Measurements from ENCODE around the gene LILRA6.
"Not testable (repeated sequence)": the region's sequence is repeated elsewhere in the genome, so short reads cannot be mapped to it uniquely, and the experiment has no call there.

LILRA6 gene

GRCh38 chr19:54247106-54247930 lies 4.7 kb upstream of the LILRA6 start:
- Histone ChIP-seq H3K4me3 (ENCODE audit: low read length) (no peak overlapping the region), H3K4me1 (ENCODE audit: control insufficient read depth, low read depth, low read length) (no peaks in the 10 kb centered on the region), H2BK120ac (ENCODE audit: low read depth, low read length) (no peak overlapping the region), H4K5ac (ENCODE audit: low read length) (no peak overlapping the region), H3K36me3 (ENCODE audit: control insufficient read depth, insufficient read depth, low read length) (no peaks in the 10 kb centered on the region), H3K27me3 (ENCODE audit: insufficient read depth, low read length, poor library complexity) (no peaks in the 10 kb centered on the region), H3K23ac (ENCODE audit: low read length) (no peak overlapping the region), H3K4me2 (ENCODE audit: low read length) (no peak overlapping the region), H3K18ac (ENCODE audit: low read length) (no peak overlapping the region), H3K4ac (ENCODE audit: low read depth, low read length) (no peak overlapping the region), H2BK5ac (ENCODE audit: low read length) (no peak overlapping the region), H3K9ac (ENCODE audit: low read length) (no peak overlapping the region), H3K79me2 (ENCODE audit: control insufficient read depth, insufficient read depth, low read length) (no peaks in the 10 kb centered on the region), H4K8ac (ENCODE audit: low read depth, low read length) (no peak overlapping the region), H2BK15ac (replicated peaks; ENCODE audit: low read depth) (no peak overlapping the region), H3K27ac (ENCODE audit: low read depth, low read length) (no peak overlapping the region), H3K79me1 (ENCODE audit: low read length) (no peaks in the 10 kb centered on the region), H2AK5ac (ENCODE audit: low read length) (no peak overlapping the region), H3K56ac (ENCODE audit: low read length) (no peak overlapping the region)
- DNase-seq: no peak
- no CpG with 5 or more reads among the region's 20 CpGs for WGBS (ENCODE audit: extremely low coverage, insufficient coverage, low lambda C conversion rate)

GRCh38 chr19:54245936-54246335 lies 3.3 kb upstream of the LILRA6 start:
- H3K4ac ChIP-seq (ENCODE audit: low read depth, low read length): no peak overlapping the region
- WGBS (ENCODE audit: extremely low coverage, insufficient coverage, low lambda C conversion rate): no CpG with 5 or more reads among the region's 3 CpGs

GRCh38 chr19:54243809-54244208 lies 1.2 kb upstream of the LILRA6 start:
- WGBS (ENCODE audit: extremely low coverage, insufficient coverage, low lambda C conversion rate): no CpG with 5 or more reads among the region's 8 CpGs
- H3K4me2 ChIP-seq (ENCODE audit: low read length); H3K27ac ChIP-seq (ENCODE audit: low read depth, low read length); DNase-seq; H3K27me3 ChIP-seq (ENCODE audit: insufficient read depth, low read length, poor library complexity); H3K4me1 ChIP-seq (ENCODE audit: control insufficient read depth, low read depth, low read length); H3K23ac ChIP-seq (ENCODE audit: low read length); H2BK5ac ChIP-seq (ENCODE audit: low read length); H3K56ac ChIP-seq (ENCODE audit: low read length); H4K8ac ChIP-seq (ENCODE audit: low read depth, low read length); H4K5ac ChIP-seq (ENCODE audit: low read length); H3K9ac ChIP-seq (ENCODE audit: low read length); H3K18ac ChIP-seq (ENCODE audit: low read length); H2AK5ac ChIP-seq (ENCODE audit: low read length); H3K4me3 ChIP-seq (ENCODE audit: low read length); H2BK120ac ChIP-seq (ENCODE audit: low read depth, low read length); H3K79me1 ChIP-seq (ENCODE audit: low read length); H3K36me3 ChIP-seq (ENCODE audit: control insufficient read depth, insufficient read depth, low read length); H3K4ac ChIP-seq (ENCODE audit: low read depth, low read length); H3K79me2 ChIP-seq (ENCODE audit: control insufficient read depth, insufficient read depth, low read length); H2BK15ac ChIP-seq (replicated peaks; ENCODE audit: low read depth): not testable (repeated sequence)

More at GRCh38 chr19:54245936-54246335, 3.3 kb upstream of the LILRA6 start:
- no peak overlapping the region for H3K4me3 ChIP-seq (ENCODE audit: low read length)
- DNase-seq: no peak
- no peak overlapping the region for H3K18ac ChIP-seq (ENCODE audit: low read length)
- H3K4me1 ChIP-seq (ENCODE audit: control insufficient read depth, low read depth, low read length): no peaks in the 10 kb centered on the region
- no peak overlapping the region for H4K5ac ChIP-seq (ENCODE audit: low read length)
- no peak overlapping the region for H2AK5ac ChIP-seq (ENCODE audit: low read length)
- no peak overlapping the region for H3K56ac ChIP-seq (ENCODE audit: low read length)
- no peak overlapping the region for H3K4me2 ChIP-seq (ENCODE audit: low read length)
- no peak overlapping the region for H2BK5ac ChIP-seq (ENCODE audit: low read length)
- no peak overlapping the region for H3K27ac ChIP-seq (ENCODE audit: low read depth, low read length)
- H3K79me1 ChIP-seq (ENCODE audit: low read length): no peaks in the 10 kb centered on the region
- no peak overlapping the region for H3K9ac ChIP-seq (ENCODE audit: low read length)
- H3K36me3 ChIP-seq (ENCODE audit: control insufficient read depth, insufficient read depth, low read length): no peaks in the 10 kb centered on the region
- no peak overlapping the region for H2BK15ac ChIP-seq (replicated peaks; ENCODE audit: low read depth)
- H3K23ac ChIP-seq (ENCODE audit: low read length): no peak overlapping the region
- no peaks in the 10 kb centered on the region for H3K27me3 ChIP-seq (ENCODE audit: insufficient read depth, low read length, poor library complexity)
- no peak overlapping the region for H2BK120ac ChIP-seq (ENCODE audit: low read depth, low read length)
- H4K8ac ChIP-seq (ENCODE audit: low read depth, low read length): no peak overlapping the region
- H3K79me2 ChIP-seq (ENCODE audit: control insufficient read depth, insufficient read depth, low read length): no peaks in the 10 kb centered on the region

- WGBS (ENCODE audit: extremely low coverage, insufficient coverage, low lambda C conversion rate): no CpG with 5 or more reads among the region's 4 CpGs
- H3K23ac ChIP-seq (ENCODE audit: low read length); H2BK5ac ChIP-seq (ENCODE audit: low read length); H3K27me3 ChIP-seq (ENCODE audit: insufficient read depth, low read length, poor library complexity); H3K4me3 ChIP-seq (ENCODE audit: low read length); H3K27ac ChIP-seq (ENCODE audit: low read depth, low read length); H3K9ac ChIP-seq (ENCODE audit: low read length); DNase-seq; H3K4me2 ChIP-seq (ENCODE audit: low read length); H3K79me1 ChIP-seq (ENCODE audit: low read length); H4K5ac ChIP-seq (ENCODE audit: low read length); H3K36me3 ChIP-seq (ENCODE audit: control insufficient read depth, insufficient read depth, low read length); H2BK15ac ChIP-seq (replicated peaks; ENCODE audit: low read depth); H3K56ac ChIP-seq (ENCODE audit: low read length); H3K79me2 ChIP-seq (ENCODE audit: control insufficient read depth, insufficient read depth, low read length); H2BK120ac ChIP-seq (ENCODE audit: low read depth, low read length); H3K18ac ChIP-seq (ENCODE audit: low read length); H3K4ac ChIP-seq (ENCODE audit: low read depth, low read length); H3K4me1 ChIP-seq (ENCODE audit: control insufficient read depth, low read depth, low read length); H2AK5ac ChIP-seq (ENCODE audit: low read length); H4K8ac ChIP-seq (ENCODE audit: low read depth, low read length): not testable (repeated sequence)
Observed at GRCh38 chr19:54242234-54242633, 356 bp downstream of the LILRA6 start.

GRCh38 chr19:54240372-54241336 lies 1.9 kb downstream of the LILRA6 start:
- H3K23ac ChIP-seq (ENCODE audit: low read length); H3K36me3 ChIP-seq (ENCODE audit: control insufficient read depth, insufficient read depth, low read length); H4K8ac ChIP-seq (ENCODE audit: low read depth, low read length); H3K79me1 ChIP-seq (ENCODE audit: low read length); H3K4me1 ChIP-seq (ENCODE audit: control insufficient read depth, low read depth, low read length); H3K4ac ChIP-seq (ENCODE audit: low read depth, low read length); H2BK5ac ChIP-seq (ENCODE audit: low read length); H3K27me3 ChIP-seq (ENCODE audit: insufficient read depth, low read length, poor library complexity); DNase-seq; H3K27ac ChIP-seq (ENCODE audit: low read depth, low read length); H2AK5ac ChIP-seq (ENCODE audit: low read length); H3K79me2 ChIP-seq (ENCODE audit: control insufficient read depth, insufficient read depth, low read length); H2BK120ac ChIP-seq (ENCODE audit: low read depth, low read length); H3K4me3 ChIP-seq (ENCODE audit: low read length); H3K18ac ChIP-seq (ENCODE audit: low read length); H3K4me2 ChIP-seq (ENCODE audit: low read length); H3K56ac ChIP-seq (ENCODE audit: low read length); H2BK15ac ChIP-seq (replicated peaks; ENCODE audit: low read depth); H3K9ac ChIP-seq (ENCODE audit: low read length); H4K5ac ChIP-seq (ENCODE audit: low read length): not testable (repeated sequence)
- no CpG with 5 or more reads among the region's 22 CpGs for WGBS (ENCODE audit: extremely low coverage, insufficient coverage, low lambda C conversion rate)
